Astrocyte (in vitro differentiated cells and primary cell): ENCODE results near the gene SUFU. TPM values are rescaled to one million over a fixed set of nuclear protein-coding genes. Genes with fewer than 3 reads are reported as not detected.
A peak's percentile ranks its signal among the peaks of the same experiment; 100 is the strongest.
"Not testable (repeated sequence)": the region's sequence is repeated elsewhere in the genome, so short reads cannot be mapped to it uniquely, and the experiment has no call there.

Experiments used
- DNase-seq: peaks from one replicate; pipeline ENCODE4 v3.0.0-alpha.2; 2010; ENCODE audit warnings: low read depth
- FAIRE-seq: peaks from 2 replicates; lab custom pipeline; 2011; peaks lifted over from hg19 to GRCh38; lab: Jason Lieb, UNC
- H2AFZ ChIP-seq: 2 replicates; pipeline ENCODE4 v1.6.0; 2012; ENCODE audit warnings: low read depth, low read length, inconsistent platforms
- H3K27ac ChIP-seq: 2 replicates; pipeline ENCODE4 v1.5.1; 2011; ENCODE audit warnings: low read depth, low read length, inconsistent platforms
- H3K27me3 ChIP-seq: 2 replicates; pipeline ENCODE4 v1.6.0; 2011; ENCODE audit warnings: low read length, inconsistent platforms; ENCODE audit not compliant: insufficient read depth
- H3K36me3 ChIP-seq: 2 replicates; pipeline ENCODE4 v1.5.1; 2011; ENCODE audit warnings: low read length, inconsistent platforms; ENCODE audit not compliant: insufficient read depth
- H3K4me1 ChIP-seq: 2 replicates; pipeline ENCODE4 v1.5.1; 2011; ENCODE audit warnings: low read length, inconsistent platforms; ENCODE audit not compliant: insufficient read depth
- H3K4me2 ChIP-seq: 2 replicates; pipeline ENCODE4 v1.6.0; 2012; ENCODE audit warnings: low read length, inconsistent platforms
- H3K4me3 ChIP-seq: 2 replicates; pipeline ENCODE4 v1.5.1; 2011; ENCODE audit warnings: low read depth, mild to moderate bottlenecking, low read length, inconsistent platforms; ENCODE audit not compliant: insufficient read depth
- H3K79me2 ChIP-seq: 2 replicates; pipeline ENCODE4 v1.6.0; 2012; ENCODE audit warnings: mild to moderate bottlenecking, low read length, inconsistent platforms; ENCODE audit not compliant: insufficient read depth
- H3K9ac ChIP-seq: 2 replicates; pipeline ENCODE4 v1.6.0; 2012; ENCODE audit warnings: mild to moderate bottlenecking, low read length, inconsistent platforms
- H3K9me3 ChIP-seq: 2 replicates; pipeline ENCODE4 v1.5.1; 2012; ENCODE audit warnings: low read depth, mild to moderate bottlenecking, low read length, inconsistent platforms; ENCODE audit not compliant: insufficient read depth
- H4K20me1 ChIP-seq: 2 replicates; pipeline ENCODE4 v1.6.0; 2012; ENCODE audit warnings: low read length, inconsistent platforms; ENCODE audit not compliant: insufficient read depth
- H3K27ac Mint-ChIP-seq: one replicate; pipeline ENCODE4 v1.8.0; 2021; ENCODE audit warnings: mild to moderate bottlenecking, mixed read lengths; ENCODE audit not compliant: unreplicated experiment
- H3K27me3 Mint-ChIP-seq: one replicate; pipeline ENCODE4 v1.8.0; 2021; ENCODE audit warnings: low read depth, mixed read lengths; ENCODE audit not compliant: unreplicated experiment
- H3K36me3 Mint-ChIP-seq: one replicate; pipeline ENCODE4 v1.8.0; 2021; ENCODE audit warnings: low read depth, mixed read lengths; ENCODE audit not compliant: unreplicated experiment
- H3K4me1 Mint-ChIP-seq: one replicate; pipeline ENCODE4 v1.8.0; 2021; ENCODE audit warnings: low read depth, mixed read lengths; ENCODE audit not compliant: unreplicated experiment
- H3K4me3 Mint-ChIP-seq: one replicate; pipeline ENCODE4 v1.8.0; 2021; ENCODE audit warnings: mild to moderate bottlenecking, moderate library complexity, mixed read lengths; ENCODE audit not compliant: unreplicated experiment
- H3K9me3 Mint-ChIP-seq: one replicate; pipeline ENCODE4 v1.8.0; 2021; ENCODE audit warnings: mild to moderate bottlenecking, mixed read lengths; ENCODE audit not compliant: unreplicated experiment
- CTCF ChIP-seq: IDR thresholded peaks from 2 replicates; pipeline ENCODE4 v1.5.1; 2011; ENCODE audit warnings: low read depth, mild to moderate bottlenecking, inconsistent platforms, low read length, moderate library complexity; ENCODE audit not compliant: insufficient read depth
- EZH2 ChIP-seq: IDR thresholded peaks from 2 replicates; pipeline ENCODE4 v1.6.1; 2012; ENCODE audit warnings: mild to moderate bottlenecking, low read length, inconsistent platforms; ENCODE audit not compliant: insufficient read depth
- total RNA-seq: library from RNA; stranded (reverse); gene quantifications from 2 replicates; pipeline ENCODE4 v1.2.1, GENCODE V29; 2021

The SUFU gene
- total RNA-seq, 1 donor from 2014 or later, result 25.8 TPM

GRCh38 chr10:102493771-102494170 is 10.0 kb upstream of the SUFU start:
- TF ChIP-seq EZH2 (no peak), CTCF (no peak)
- Mint-ChIP-seq H3K27me3 (no peaks in the 10 kb centered on the region), H3K4me1 (peaks cover 21% of the 10 kb centered on the region), H3K9me3 (no peaks in the 10 kb centered on the region), H3K27ac (no peak overlapping the region), H3K4me3 (no peak overlapping the region), H3K36me3 (peaks cover 6% of the 10 kb centered on the region)
- Histone ChIP-seq H3K9ac (no peak overlapping the region), H3K9me3 (no peaks in the 10 kb centered on the region), H3K4me3 (no peak overlapping the region), H2AFZ (no peak overlapping the region), H3K36me3 (peaks cover 14% of the 10 kb centered on the region), H3K4me1 (no peaks in the 10 kb centered on the region), H3K27me3 (no peaks in the 10 kb centered on the region), H3K79me2 (peaks cover 86% of the 10 kb centered on the region), H4K20me1 (peaks cover 90% of the 10 kb centered on the region), H3K27ac (no peak overlapping the region), H3K4me2 (no peak overlapping the region)
- no peak for DNase-seq
- FAIRE-seq, result no peak

- Histone ChIP-seq H4K20me1 (peaks cover 86% of the 10 kb centered on the region), H3K27me3 (no peaks in the 10 kb centered on the region), H3K9ac (no peak overlapping the region), H3K36me3 (peaks cover 3% of the 10 kb centered on the region), H3K9me3 (no peaks in the 10 kb centered on the region), H3K4me2 (no peak overlapping the region), H3K79me2 (peaks cover 91% of the 10 kb centered on the region), H2AFZ (no peak overlapping the region), H3K4me1 (no peaks in the 10 kb centered on the region), H3K4me3 (no peak overlapping the region), H3K27ac (no peak overlapping the region)
- no peaks in the 10 kb centered on the region for H3K9me3 Mint-ChIP-seq
- no peak for DNase-seq
- H3K4me1 Mint-ChIP-seq, result peaks cover 17% of the 10 kb centered on the region
- no peak for FAIRE-seq
- H3K27ac Mint-ChIP-seq, result no peak overlapping the region
- H3K4me3 Mint-ChIP-seq, result no peak overlapping the region
- H3K27me3 Mint-ChIP-seq, result no peaks in the 10 kb centered on the region
- H3K36me3 Mint-ChIP-seq, result peaks cover under 1% of the 10 kb centered on the region
- no peak for TF ChIP-seq EZH2
- no peak for TF ChIP-seq CTCF
Measured at GRCh38 chr10:102497545-102497944, 6.2 kb upstream of the SUFU start.

GRCh38 chr10:102499356-102499755 is 4.4 kb upstream of the SUFU start:
- TF ChIP-seq CTCF, result no peak
- TF ChIP-seq EZH2, result no peak
- Histone ChIP-seq H3K36me3 (peaks cover 3% of the 10 kb centered on the region), H3K9ac (no peak overlapping the region), H3K9me3 (no peaks in the 10 kb centered on the region), H2AFZ (no peak overlapping the region), H3K79me2 (peaks cover 76% of the 10 kb centered on the region), H4K20me1 (peaks cover 70% of the 10 kb centered on the region), H3K27me3 (no peaks in the 10 kb centered on the region), H3K4me1 (peaks cover 7% of the 10 kb centered on the region), H3K4me3 (no peak overlapping the region), H3K4me2 (no peak overlapping the region), H3K27ac (no peak overlapping the region)
- no peak for FAIRE-seq
- Mint-ChIP-seq H3K4me1 (peaks cover 7% of the 10 kb centered on the region), H3K27ac (no peak overlapping the region), H3K9me3 (no peaks in the 10 kb centered on the region), H3K36me3 (no peaks in the 10 kb centered on the region), H3K27me3 (no peaks in the 10 kb centered on the region), H3K4me3 (no peak overlapping the region)
- no peak for DNase-seq

- H3K79me2 ChIP-seq, result peaks cover 76% of the 10 kb centered on the region
- not testable (repeated sequence) for H3K27me3 Mint-ChIP-seq, H3K36me3 Mint-ChIP-seq, H3K27ac ChIP-seq, H3K9me3 ChIP-seq, H3K36me3 ChIP-seq, DNase-seq, H2AFZ ChIP-seq, H3K4me3 ChIP-seq, H3K4me3 Mint-ChIP-seq, FAIRE-seq, H3K4me1 ChIP-seq, H3K27me3 ChIP-seq, H3K4me1 Mint-ChIP-seq, H3K9me3 Mint-ChIP-seq
- H3K9ac ChIP-seq, result peak overlapping the region; percentile 98
- peaks cover 72% of the 10 kb centered on the region for H4K20me1 ChIP-seq
- peak overlapping the region; percentile 97 for H3K4me2 ChIP-seq
- peak overlapping the region; percentile 34 for H3K27ac Mint-ChIP-seq
Measured at GRCh38 chr10:102500686-102501085, 3.1 kb upstream of the SUFU start.
